ENCODE results near the gene MAP3K1.
"Not testable (repeated sequence)": the region's sequence is repeated elsewhere in the genome, so short reads cannot be mapped to it uniquely, and the experiment has no call there.

Gene MAP3K1

DNA sequence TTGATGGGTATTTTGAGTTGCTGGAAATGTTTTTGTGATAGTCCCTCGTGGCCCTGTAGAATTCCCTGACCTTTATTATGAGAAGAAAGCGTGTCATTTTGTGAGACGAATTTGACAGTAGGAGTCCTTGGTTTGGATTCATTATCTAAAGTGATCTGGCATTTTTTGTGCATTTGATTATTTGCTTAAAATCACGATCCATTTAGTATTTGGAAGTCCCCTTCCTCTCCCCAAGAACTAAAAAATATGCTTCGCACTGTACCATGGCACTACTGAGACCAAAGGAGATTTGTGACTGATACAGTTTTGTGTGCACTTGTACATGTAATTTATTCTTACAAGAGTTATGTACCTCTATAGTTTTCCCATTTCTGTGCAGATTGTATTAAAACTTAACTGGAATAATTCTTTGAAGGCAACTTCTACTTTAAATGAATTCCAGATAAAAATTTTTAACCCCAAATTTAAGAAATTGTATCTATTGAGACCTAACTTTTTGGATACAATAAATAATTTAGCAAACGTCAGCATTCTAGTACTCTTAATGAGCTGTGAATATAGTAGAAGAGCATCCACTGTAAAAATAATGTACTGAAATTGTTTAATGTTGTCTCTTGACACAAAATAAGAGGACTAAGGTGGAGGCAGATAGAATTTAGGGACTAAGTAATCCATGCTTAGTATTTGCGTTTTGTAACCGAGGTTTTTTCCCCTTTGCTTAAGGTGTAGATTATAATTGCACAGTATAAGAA lies 2.1 kb downstream of the MAP3K1 start:
- TF ChIP-seq CTCF (IDR thresholded peaks at IDR 0.05; ENCODE audit: insufficient read depth, low read length, missing control alignments) = no peak
- ChIA-PET CTCF (interaction anchor here (1.0 kb wide), 1 partner anchor 78 kb away, joined by 3 read pairs; no protein-coding TSS in a partner anchor), POLR2A (no interaction called here)
- peak overlapping the region; percentile 74 for H3K4me3 ChIP-seq (ENCODE audit: low read depth, low read length)
- DNase-seq (ENCODE audit: low read depth, low spot score) = no peak

- CTCF ChIA-PET = interaction anchor here (1.1 to 2.7 kb wide), 4 partner anchors 19 to 548 kb away, joined by 3 to 22 read pairs (median 8); no protein-coding TSS in a partner anchor
- POLR2A ChIA-PET = no interaction called here
- no peak overlapping the region for H3K4me3 ChIP-seq (ENCODE audit: low read depth, low read length)
- TF ChIP-seq CTCF (IDR thresholded peaks at IDR 0.05; ENCODE audit: insufficient read depth, low read length, missing control alignments) = no peak
- DNase-seq (ENCODE audit: low read depth, low spot score) = no peak
Observed at GRCh38 chr5:56818450-56819037, 3.2 kb downstream of the MAP3K1 start.

- DNase-seq (ENCODE audit: low read depth, low spot score) = no peak
Observed at GRCh38 chr5:56819060-56819881, 3.9 kb downstream of the MAP3K1 start.

DNA sequence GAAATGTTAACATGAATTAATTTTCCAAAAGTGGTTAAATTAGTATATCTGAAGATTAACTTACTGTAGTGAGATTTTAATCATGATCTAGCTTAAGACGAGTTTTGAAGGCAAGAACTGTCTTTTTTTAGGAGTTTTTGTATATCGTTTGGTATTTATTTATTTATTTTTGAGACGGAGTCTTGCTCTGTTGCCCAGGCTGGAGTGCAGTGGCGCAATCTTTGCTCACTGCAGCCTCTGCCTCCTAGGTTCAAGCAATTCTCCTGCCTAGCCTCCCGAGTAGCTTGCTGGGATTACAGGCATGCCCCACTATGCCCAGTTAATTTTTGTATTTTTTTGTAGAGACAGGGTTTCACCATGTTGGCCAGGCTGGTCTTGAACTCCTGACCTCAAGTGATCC lies 6.5 kb downstream of the MAP3K1 start:
- DNase-seq (ENCODE audit: low read depth, low spot score); CTCF ChIA-PET: not testable (repeated sequence)

More at GRCh38 chr5:56819060-56819881, 3.9 kb downstream of the MAP3K1 start:
- H3K4me3 ChIP-seq (ENCODE audit: low read depth, low read length) = no peak overlapping the region
- POLR2A ChIA-PET = no interaction called here
- TF ChIP-seq CTCF (IDR thresholded peaks at IDR 0.05; ENCODE audit: insufficient read depth, low read length, missing control alignments) = no peak
- CTCF ChIA-PET = interaction anchor here (1.1 to 2.7 kb wide), 4 partner anchors 19 to 549 kb away, joined by 3 to 22 read pairs (median 8); no protein-coding TSS in a partner anchor

GRCh38 chr5:56822981-56823380 lies 7.6 kb downstream of the MAP3K1 start:
- no peak for TF ChIP-seq CTCF (IDR thresholded peaks at IDR 0.05; ENCODE audit: insufficient read depth, low read length, missing control alignments)
- CTCF ChIA-PET = interaction anchor here (0.8 to 1.1 kb wide), 2 partner anchors 15 to 553 kb away, joined by 3 read pairs; no protein-coding TSS in a partner anchor
- no peak overlapping the region for H3K4me3 ChIP-seq (ENCODE audit: low read depth, low read length)
- DNase-seq (ENCODE audit: low read depth, low spot score) = no peak
- POLR2A ChIA-PET = no interaction called here

More for the DNA sequence above, 6.5 kb downstream of the MAP3K1 start:
- POLR2A ChIA-PET; H3K4me3 ChIP-seq (ENCODE audit: low read depth, low read length): not testable (repeated sequence)

- no peak for DNase-seq (ENCODE audit: low read depth, low spot score)
- no peak overlapping the region for H3K4me3 ChIP-seq (ENCODE audit: low read depth, low read length)
- CTCF ChIA-PET = interaction anchor here (1.1 to 3.8 kb wide), 2 partner anchors 14 to 554 kb away, joined by 3 to 20 read pairs; no protein-coding TSS in a partner anchor
- POLR2A ChIA-PET = no interaction called here
- no peak for TF ChIP-seq CTCF (IDR thresholded peaks at IDR 0.05; ENCODE audit: insufficient read depth, low read length, missing control alignments)
Observed at GRCh38 chr5:56824019-56824418, 8.7 kb downstream of the MAP3K1 start.

Measured in AG04449 (cell line).